GM21723 (cell line): ENCODE data around the gene EYA2.
"Not testable (repeated sequence)": the region's sequence is repeated elsewhere in the genome, so short reads cannot be mapped to it uniquely, and the experiment has no call there.

ENCODE experiments used
- ATAC-seq: cut with Tn5 transposase; IDR thresholded peaks from one replicate; pipeline ENCODE4 v1.9.1; 2021; ENCODE audit warnings: mild to moderate bottlenecking, moderate library complexity; ENCODE audit not compliant: unreplicated experiment

Gene EYA2

DNA sequence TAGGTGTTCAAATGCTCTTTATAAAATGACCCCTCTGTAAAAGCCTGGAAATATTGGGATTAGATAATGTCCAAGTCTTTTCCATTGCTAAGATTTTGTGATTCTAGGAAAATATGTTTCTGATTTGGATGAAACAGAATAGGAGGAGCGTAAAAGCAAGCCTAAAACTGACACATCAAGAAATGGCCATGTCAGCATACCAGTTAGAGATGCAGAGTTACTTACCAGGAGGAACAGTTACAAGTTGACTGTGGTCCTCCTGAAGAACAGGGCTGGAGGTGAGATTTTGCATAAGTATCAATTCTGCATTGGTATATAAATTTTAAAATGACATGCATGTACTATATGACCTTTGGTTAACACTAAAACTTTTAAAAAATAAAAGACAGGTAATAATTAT lies 35.3 kb downstream of the EYA2 start:
- ATAC-seq, result no peak

- no peak for ATAC-seq
Observed at GRCh38 chr20:46930640-46931339, 36.1 kb downstream of the EYA2 start.

DNA sequence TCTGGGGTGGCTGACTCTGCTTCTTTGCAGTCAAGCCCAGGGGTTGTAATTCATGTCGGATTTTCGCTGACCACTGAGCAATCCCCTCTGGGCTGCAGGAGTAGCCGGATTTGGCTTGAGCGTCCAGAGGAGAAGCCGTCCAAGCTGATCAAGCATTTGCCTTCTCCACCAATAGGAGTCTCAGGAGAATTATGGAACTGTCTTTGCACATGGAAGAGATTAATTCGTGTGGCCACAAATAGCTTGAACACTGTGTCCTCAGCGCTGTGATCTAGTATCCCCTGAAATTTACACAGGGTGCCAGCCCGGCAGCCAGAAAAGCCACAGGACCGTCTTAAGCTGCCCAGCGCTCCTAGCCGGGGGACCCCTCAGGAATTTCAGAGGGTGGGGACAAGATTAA lies 37.1 kb downstream of the EYA2 start:
- ATAC-seq, result no peak

DNA sequence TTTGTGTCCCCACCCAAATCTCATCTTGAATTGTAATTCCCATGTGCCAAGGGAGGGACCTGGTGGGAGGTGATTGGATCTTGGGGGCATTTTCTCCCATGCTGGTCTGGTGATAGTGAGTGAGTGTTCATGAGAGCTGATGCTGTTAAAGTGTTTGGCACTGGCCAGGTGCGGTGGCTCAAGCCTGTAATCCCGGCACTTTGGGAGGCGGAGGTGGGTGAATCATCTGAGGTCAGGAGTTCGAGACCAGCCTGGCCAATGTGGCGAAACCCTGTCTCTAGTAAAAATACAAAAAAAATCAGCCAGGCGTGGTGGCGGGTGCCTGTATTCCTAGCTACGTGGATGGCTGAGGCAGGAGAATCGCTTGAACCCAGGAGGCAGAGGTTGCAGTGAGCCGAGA lies 37.8 kb downstream of the EYA2 start:
- ATAC-seq, result not testable (repeated sequence)

GRCh38 chr20:46933150-46933549 lies 38.5 kb downstream of the EYA2 start:
- no peak for ATAC-seq

- no peak for ATAC-seq
Observed at GRCh38 chr20:46934746-46935287, 40.2 kb downstream of the EYA2 start.

GRCh38 chr20:46935394-46936017 lies 40.9 kb downstream of the EYA2 start:
- no peak for ATAC-seq

- ATAC-seq, result no peak
Observed at GRCh38 chr20:46936415-46937156, 41.9 kb downstream of the EYA2 start.

DNA sequence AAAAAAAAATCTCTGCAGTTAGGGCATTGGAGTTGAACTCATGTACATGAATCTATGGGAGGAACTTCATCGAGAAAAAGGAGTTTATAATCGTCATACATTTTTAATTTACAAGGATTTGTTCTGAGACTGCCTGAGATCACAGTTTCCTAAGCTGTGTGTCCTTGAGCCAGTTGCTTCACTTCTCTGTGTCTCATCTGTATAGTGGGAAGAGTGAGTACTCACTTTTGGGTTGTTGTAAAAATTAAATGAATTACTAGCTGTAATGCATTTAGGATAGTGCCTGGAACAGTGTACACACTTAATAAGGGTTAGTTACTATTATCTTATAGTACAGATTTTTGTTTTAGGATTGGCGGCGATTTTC lies 42.5 kb downstream of the EYA2 start:
- ATAC-seq, result no peak

GRCh38 chr20:46937533-46938226 lies 43.0 kb downstream of the EYA2 start:
- no peak for ATAC-seq

GRCh38 chr20:46938434-46938833 lies 43.8 kb downstream of the EYA2 start:
- ATAC-seq, result no peak

DNA sequence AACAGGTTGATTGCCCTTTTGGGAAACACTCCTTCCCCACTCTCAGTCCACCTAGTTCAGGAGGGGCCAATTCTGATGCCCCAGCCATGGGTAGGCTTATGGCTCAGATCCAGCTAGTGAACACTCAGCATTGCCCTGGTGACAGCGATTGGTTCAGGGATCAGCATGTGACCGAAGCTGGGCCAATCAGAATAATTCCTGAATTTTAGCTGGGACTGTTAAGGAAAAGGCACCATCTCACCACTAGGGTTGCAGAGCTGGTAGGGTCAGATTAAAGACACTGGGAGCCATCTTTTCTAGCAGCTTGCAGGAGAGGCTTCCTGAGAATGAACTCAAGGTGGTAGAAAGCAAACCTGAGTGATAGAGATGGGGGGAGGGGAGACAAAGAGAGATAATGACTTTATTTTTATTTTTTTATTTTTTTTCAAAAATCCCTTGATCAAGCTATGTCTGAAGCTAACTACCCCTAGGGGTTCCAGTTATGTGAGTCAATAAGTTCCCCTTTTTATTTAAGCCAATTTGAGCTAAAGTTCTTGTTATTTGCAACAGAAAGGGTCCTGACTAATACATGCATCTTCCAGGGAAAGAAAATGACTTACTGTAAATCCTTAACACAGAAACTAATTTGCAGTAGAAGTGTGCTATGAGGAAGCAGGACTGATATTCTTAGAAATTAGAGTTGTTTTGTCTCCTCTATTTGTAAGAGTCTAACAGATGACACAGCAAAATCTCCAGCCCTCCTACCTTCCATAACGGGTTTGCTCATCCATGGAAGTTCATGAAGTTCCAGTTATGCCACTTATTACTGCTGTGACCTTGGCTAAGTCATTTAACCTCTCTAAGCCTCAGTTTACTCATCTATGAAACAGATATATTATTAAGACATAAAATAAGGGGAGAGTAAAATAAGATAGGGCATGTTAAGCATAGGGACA lies 44.7 kb downstream of the EYA2 start:
- no peak for ATAC-seq

DNA sequence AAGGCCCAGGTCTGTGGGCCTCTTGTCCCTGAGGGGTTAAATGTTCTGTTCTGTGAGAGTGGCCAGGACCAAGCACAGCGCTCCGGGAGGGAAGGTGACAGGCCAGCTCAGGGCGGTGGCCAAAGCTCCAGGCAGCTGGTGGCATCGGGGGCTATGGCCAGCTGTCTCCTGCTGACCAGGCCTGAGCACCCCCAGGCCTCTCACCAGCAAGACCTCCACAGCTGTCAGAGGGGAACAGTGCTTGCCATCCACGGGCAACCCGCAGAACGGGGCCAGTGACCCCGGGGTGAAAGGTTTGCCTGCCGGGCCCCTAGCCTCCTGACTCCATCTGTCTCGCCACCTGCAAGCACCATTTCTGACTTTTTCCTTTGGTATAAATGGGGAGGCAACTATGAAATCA lies 46.0 kb downstream of the EYA2 start:
- ATAC-seq, result no peak

GRCh38 chr20:46941404-46941803 lies 46.8 kb downstream of the EYA2 start:
- no peak for ATAC-seq

DNA sequence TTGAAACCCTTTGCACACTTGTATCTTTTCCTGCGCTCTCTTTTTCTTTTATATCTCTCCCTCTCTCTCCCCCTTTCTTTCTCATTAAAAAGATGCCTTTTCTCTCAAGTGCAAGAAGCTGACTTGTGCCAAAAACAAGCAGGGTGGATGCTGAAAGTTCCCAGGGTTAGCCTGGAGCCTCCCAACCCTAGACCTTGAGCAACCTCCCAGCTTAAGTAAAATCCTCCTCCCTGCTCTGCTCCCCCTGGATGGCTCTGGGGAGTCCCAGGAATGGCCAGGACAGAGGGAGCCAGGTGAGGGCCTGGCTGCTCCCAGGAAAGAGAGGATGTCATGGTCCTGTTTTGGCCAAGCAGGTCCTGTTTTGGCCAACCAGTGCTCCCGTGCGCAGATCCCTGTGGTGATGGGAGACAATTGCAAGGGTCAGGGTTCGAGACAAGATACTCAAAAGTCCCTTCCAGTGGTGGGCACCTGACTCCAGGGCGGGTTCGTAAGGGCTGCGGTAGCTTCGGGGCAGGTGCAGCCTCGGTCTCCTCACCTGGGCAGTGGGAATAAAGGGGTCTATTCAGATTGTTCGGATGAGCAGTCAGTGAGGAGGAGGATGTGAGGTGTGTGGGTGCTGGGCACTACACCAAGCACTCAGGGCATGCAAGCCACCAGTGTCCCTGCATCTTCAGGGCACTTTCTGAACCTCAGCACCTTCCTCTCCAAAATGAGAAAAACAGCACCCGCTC lies 49.4 kb downstream of the EYA2 start:
- ATAC-seq, result no peak

DNA sequence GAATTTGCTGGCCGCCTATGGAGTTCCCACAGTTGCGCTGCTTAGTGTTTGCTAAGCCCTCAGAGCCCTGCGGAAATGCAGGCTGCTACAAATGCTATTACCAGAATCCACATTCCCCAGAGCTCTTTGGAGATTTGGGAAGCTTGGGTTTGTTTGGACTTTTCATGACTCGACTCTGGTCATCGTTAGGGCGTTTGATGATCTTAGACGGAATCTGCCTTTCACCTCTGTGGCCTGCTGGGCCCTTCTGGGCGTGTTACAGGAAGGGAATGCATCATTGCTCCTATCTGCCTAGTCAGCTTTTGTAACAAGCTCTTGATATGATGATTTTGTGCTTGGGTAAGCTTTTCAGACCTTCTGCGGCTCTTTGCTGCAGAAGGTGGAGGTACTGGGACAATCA lies 50.8 kb downstream of the EYA2 start:
- no peak for ATAC-seq

DNA sequence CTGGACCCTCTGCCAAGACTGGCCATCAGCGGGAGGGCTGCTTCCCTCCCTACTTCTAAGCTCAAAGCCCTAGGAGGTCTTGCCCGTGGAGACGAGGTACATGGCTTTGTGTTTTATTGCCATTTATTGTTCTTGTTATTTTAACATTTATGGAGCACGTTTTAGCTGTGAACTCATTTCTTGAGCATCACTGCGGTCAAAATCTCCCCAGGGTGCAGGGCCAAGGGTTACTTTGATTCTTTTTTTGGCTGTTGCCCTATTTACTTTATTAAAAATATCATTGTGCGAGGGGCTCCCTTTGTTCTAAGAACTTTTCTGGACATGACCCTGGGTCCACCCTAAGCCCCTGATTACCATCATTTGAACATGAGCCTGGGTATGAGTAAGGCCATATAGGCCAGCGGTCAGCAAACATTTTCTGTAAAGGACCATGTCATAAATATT lies 51.6 kb downstream of the EYA2 start:
- ATAC-seq, result no peak

DNA sequence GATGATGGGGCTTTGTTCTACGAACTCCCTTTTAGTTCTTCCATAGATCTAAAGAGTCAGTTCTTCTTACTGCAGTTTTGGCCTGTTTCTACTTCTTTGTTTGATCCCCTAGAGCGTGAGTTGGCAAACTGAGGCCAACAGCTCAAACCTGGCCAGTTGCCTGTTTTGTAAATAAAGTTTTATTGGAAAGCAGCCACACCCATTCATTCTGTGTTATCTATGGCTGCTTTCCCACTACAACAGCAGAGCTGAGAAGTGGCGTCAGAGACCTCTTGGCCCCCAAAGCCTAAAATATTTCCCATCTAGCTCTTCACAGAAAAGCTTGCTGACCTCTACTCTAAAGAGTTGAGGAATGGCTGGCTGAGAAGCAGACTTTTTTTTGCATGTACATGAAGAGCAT lies 52.2 kb downstream of the EYA2 start:
- no peak for ATAC-seq

DNA sequence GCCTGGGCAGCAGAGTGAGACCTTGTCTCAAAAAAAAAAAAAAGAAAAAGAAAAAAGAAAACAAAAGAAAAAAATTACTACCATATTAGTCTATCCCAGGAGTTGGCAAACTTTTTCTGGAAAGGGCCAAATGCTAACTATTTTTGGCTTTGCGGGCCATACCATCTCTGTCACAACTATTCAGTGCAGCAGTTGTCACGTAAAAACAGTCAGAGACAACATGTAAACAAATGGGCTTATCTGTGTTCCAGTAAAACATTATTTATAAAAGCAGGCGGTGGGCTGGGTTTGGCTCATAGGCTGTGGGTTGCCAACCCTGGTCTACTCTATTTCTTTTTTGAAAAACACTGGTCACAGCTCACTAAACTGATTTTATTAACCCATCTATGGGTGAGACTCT lies 53.4 kb downstream of the EYA2 start:
- ATAC-seq, result no peak

DNA sequence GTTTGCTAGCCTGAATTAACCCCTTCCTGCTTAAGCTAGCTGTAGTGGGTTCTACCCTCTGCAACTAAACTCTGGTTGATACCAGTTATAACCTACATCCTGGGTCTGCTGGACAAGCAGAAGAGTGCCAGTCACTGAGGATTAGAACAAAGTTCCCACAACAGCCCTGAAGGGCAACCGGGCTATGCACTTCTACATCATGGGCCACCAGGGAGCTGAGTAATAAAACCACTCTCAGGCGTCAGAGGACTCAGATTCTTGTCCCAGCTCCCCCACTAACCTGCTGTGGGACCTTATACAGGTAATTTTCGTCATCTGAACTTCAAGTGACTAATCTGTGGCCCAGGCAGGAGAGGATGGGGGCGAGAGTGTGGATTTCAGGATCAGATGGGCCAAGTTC lies 56.8 kb downstream of the EYA2 start:
- ATAC-seq, result no peak
